Medulla oblongata (tissue), 1 donor: ENCODE measurements around the gene SMIM36.
A peak's percentile ranks its signal among the peaks of the same experiment; 100 is the strongest.
"Not testable (repeated sequence)": the region's sequence is repeated elsewhere in the genome, so short reads cannot be mapped to it uniquely, and the experiment has no call there.

ENCODE experiments used
- DNase-seq: peaks from one replicate; pipeline ENCODE4 v3.0.0-alpha.2; 2015; ENCODE audit errors: extremely low spot score

The SMIM36 gene

DNA sequence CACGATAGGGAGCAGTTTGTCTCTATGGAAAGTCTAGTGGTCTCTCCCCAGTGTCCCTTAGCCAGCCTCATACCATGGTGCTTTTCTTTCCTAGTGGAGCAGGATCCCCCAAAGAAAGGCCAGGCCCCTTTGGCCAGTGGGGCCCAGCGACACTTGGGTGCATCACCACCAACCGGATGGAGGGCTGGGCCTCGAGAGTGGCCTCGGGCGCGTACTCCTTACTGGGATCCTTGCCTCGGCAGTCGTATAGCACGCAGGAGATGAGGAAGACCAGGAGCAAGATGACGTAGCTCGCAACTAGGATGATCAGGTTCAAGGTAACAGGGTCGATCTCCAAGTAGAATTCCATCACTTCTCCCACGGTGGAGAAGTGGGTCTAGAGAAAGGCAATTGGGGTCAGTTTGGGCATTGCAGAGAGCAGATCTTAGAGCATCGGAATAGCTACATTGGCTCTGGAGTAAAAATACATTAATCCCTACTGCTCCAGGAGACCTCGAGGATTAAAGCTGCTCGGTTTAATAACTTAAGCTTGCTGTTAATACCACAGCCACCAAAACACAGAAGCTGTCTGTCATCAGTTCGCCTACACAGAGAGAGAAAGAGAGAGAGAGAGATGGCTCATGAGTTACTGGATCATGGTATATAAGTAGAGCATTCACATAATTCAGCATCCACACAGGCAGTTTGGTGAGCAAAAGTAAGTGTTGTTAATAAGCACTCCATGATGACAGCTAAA, at the start of gene SMIM36:
TSS of gene SMIM36 (minus strand) at position 467 of the 736 bp plus-strand sequence.
- no peak for DNase-seq

- DNase-seq = no peak
Observed at GRCh38 chr17:55555772-55556171, 44.5 kb upstream of the SMIM36 start.

- DNase-seq = no peak
Observed at GRCh38 chr17:55549140-55549539, 37.9 kb upstream of the SMIM36 start.

GRCh38 chr17:55546991-55547664, 35.9 kb upstream of the SMIM36 start:
- DNase-seq = no peak

DNA sequence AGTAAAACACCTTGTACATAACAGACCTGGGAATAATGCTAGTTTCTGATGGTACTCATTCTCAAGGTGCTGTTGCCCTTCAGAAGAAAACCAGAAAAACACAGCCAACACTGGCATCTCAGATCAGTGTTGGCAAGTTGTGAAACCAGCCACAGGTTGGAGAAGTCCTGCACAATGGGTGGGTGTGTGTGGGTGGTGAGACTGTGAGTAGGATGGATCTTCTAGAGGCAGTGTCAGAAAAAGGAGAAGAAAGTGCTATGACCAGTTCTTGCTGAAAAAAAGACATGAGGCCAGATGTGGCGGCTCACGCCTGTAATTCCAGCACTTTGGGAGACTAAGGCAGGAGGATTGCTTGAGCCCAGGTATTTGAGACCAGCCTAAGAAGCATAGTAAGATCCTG, 35.2 kb upstream of the SMIM36 start:
- DNase-seq = no peak

- no peak for DNase-seq
Observed at GRCh38 chr17:55545806-55546205, 34.6 kb upstream of the SMIM36 start.

DNA sequence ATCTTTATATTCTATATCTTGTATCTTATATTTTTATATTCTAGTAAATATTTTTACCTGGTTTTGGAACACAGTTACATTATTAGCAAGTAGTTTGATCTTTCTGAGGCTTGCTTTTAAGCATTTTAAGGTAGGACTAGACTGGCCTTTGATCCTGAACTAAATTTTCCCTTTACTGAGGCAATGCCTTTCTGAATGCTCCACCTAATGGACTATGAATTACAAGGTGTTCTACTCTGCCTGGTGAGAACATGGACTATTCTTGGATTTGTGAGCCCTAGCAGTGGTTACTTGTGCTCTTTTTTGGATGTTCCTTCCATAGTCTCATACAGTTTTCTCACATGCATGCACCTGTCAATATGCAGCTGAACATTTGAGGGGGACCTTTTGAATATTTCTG, 32.5 kb upstream of the SMIM36 start:
- no peak for DNase-seq

DNA sequence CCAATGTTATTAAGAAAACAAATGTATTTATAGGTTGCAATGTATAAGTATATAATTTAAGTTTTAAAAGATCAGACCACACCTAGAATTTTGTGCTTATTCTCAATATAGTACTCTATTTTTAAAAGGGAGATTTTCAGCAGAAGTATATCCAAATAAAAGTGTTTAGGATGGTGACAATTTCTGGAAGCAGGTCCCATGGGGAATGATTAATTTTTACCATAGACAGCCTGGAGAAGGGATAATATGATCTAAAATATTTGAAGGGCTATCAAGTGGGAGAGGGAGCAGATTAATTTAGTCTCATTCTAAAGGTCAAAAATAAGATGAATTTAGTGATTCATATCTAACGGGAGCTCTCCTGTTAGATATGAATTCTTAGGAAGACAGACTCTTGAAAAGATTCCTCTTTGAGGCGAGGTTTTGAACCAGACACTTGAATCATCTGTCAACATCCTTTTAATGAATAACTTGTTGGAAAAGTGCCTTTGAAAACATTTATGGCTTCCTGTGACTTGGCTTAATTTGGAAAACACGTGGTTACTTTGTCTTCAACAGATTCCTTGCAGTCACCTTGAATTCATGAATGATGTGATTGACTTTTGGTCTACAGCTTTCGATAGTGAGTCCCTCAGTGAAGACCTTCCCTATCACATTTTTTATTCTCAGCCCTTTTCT, 29.3 kb upstream of the SMIM36 start:
- DNase-seq = no peak

- DNase-seq = no peak
Observed at GRCh38 chr17:55536205-55536604, 25.0 kb upstream of the SMIM36 start.

GRCh38 chr17:55533608-55534007, 22.4 kb upstream of the SMIM36 start:
- DNase-seq = no peak

- no peak for DNase-seq
Observed at GRCh38 chr17:55532670-55533069, 21.4 kb upstream of the SMIM36 start.

GRCh38 chr17:55531053-55531728, 19.9 kb upstream of the SMIM36 start:
- no peak for DNase-seq

DNA sequence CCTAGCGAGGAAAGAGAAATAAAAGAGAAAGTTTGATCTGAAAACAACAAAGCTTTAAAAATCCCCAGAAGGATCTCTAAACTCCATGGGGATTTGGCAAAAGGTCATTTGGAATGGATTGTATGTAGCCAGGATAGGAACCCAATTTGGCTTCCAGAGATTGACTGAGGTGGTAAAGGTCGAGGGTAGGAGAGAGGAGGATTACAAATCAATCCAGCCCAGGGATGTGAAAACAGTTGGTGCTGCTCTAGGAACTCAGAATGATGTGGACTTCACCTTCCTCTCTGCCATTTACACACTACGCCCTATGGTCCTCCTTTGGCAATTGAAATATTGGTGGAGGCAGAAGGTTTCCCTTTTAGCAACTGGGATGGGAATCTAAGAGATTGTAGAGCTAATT, 18.8 kb upstream of the SMIM36 start:
- DNase-seq = no peak

DNA sequence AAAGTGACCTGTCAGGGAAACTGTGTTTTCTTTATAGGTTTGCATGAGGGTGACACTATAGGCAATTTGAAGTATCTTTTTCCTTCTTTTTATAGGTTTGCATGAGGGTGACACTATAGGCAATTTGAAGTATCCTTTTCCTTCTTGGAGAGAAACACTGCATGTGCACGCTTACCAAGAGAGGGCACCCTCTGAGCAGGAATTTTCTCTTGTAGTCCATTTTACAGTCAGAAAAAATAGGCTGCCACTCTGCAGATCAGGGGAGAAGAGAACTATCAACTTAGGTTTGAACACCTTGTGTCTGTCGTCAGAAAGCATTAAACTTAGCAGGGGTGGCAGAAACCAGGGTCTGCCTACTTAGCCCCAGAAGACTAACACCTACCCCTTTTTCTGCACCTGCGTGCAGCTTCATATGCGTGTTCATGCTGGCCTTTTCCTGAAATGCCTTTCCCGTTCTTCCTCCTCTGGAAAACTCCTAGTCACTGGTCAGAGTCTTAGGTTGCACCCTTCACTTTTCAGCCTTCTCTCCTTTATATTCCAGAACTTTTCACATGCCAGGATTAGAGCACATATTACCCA, 16.4 kb upstream of the SMIM36 start:
- DNase-seq = peak; percentile 66

DNA sequence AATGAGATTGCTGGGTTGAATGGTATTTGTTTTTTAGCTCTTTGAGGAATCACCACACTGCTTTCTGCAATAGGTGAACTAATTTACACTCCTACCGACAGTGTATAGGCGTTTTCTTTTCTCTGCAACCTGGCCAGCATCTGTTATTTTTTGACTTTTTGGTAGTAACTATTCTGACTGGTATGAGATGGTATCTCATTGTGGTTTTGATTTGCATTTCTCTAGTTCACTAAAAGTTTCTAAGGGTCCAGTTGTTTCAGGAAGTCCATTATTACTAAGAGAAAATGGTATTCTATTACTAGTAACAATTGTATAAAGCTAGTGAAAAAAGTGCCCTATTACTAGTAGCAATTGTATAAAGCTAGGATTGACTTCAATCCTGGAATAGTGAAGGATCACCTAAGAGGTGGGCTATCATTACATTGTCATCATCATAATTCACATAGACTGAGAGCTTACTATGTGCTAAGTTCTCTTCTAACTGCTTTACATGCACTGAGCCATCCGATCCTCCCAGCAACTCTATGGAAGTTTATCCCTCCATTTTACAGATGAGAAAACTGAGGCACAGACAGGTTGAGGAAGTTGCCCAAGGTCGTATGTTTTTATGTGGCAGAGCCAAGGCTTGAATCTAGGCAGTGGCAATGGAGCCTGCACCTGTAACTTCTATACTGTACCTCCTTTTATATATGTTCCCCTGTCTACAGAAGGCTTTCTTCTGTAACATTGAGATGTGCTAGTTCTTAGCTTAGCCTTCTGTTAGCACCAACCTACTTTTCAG, 13.4 kb upstream of the SMIM36 start:
- no peak for DNase-seq

DNA sequence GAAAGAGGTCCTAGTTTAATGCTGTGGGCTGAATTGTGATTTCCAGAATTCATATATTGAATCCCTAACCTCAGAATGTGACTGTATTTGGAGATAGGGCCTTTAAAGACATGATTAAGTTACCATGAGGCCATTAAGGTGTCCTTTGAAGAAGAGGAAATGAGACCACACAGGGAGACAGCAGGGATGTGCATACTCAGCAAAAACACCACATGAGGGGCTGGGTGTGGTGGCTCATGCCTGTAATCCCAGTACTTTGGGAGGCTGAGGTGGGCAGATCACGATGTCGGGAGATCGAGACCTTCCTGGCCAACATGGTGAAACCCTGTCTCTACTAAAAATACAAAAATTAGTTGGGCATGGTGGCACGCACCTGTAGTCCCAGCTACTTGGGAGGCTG, 11.8 kb upstream of the SMIM36 start:
- not testable (repeated sequence) for DNase-seq

DNA sequence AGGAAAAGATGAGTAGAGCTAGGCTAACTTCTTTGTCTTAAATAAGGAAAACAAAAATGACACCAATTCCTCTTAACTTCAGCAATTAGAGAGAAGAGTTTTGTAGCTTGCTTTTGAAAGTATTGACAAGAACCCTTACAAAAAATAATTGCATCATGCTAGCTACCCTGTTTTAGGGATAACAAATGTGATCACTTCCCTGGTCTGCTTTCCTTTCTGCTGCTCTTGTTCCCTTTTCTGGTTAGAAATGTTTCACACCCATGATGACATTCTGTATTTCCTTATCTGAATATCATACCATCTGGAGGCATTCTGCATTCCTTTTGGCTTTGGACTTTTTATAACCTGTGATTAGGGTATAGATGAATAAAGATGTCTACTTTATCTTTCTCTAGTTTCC, 9.9 kb upstream of the SMIM36 start:
- DNase-seq = no peak

DNA sequence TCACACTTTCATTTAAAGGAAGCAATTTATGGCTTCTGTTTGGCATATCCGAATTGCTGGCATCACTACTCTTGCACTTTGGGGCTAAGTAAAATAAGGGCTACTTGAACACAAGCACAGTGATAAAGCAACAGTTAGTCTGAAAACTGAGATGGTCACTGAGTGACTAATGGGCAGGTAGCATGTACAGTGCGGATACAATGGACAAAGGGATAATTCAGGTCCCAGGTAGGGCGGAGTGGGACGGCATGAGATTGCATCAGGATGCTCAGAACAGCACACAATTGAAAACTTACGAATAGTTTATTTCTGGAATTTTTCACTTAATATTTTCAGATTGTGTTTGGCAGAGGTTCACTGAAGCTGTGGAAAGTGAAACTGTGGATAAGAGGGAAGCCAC, 9.2 kb upstream of the SMIM36 start:
- DNase-seq = no peak

- DNase-seq = no peak
Observed at GRCh38 chr17:55518510-55518909, 7.3 kb upstream of the SMIM36 start.

DNA sequence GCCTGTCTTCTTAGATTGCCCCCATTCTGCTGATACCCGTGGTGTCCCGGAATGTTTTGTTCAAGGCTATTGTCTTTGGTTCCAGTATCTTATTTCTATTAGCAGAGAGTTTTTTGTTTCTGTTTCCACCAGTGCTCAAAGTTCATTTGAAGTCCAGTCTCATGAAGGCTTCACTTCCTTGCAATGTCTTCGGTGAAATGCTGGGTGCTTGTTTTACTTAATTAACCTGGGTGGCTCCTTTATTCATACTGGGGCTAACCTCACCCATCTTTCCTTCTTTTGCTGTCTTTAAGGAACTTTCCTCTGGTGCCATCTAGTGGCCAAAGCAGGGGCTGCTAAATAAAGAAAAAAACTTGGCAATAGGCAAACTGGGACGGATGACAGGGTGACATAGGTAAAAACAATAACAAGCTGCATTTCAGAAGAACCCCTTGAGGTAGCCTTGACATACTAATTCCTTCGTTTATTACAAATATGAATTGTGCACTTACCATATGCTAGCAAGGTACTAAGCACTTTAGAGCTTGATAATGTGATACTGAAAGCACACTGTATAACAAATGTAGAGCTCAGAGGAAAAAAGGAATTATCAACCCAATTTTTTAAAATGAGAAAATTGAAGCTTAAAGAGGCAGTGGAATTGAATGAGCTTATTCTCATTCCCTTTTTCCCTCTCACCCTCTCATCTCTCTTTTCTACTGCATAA, 2.8 kb upstream of the SMIM36 start:
- peak; percentile 92 for DNase-seq

- not testable (repeated sequence) for DNase-seq
Observed at GRCh38 chr17:55507669-55508068, 3.6 kb downstream of the SMIM36 start.
